H1 (cell line): ENCODE measurements around the gene FHIT.

Source experiments
- CHD1 ChIP-seq: IDR thresholded peaks from 2 replicates; pipeline ENCODE4 v1.6.1; 2012; ENCODE audit warnings: low read depth, low read length, improper control_type of control experiment
- EZH2 ChIP-seq: fragments of 200-600 bp; sonication (generic); IDR thresholded peaks from 2 replicates; pipeline ENCODE4 v1.7.1; 2012; ENCODE audit warnings: low read depth, mild to moderate bottlenecking, moderate library complexity, low read length, inconsistent platforms; ENCODE audit not compliant: severe bottlenecking
- PHF8 ChIP-seq: fragments of 200-600 bp; sonication (generic); conservative IDR thresholded peaks from 2 replicates; pipeline ENCODE4 v1.7.1; 2012; ENCODE audit warnings: low read depth, mild to moderate bottlenecking, inconsistent platforms, low read length, moderate library complexity
- POLR2AphosphoS5 ChIP-seq: IDR thresholded peaks from 2 replicates; pipeline ENCODE4 v1.6.1; 2011; ENCODE audit warnings: low read depth, low read length
- RAD21 ChIP-seq, 2 experiments: IDR thresholded peaks in 1 of 2; conservative IDR thresholded peaks in 1 of 2; 2 replicates each; pipeline ENCODE4 v1.6.1; 2011; ENCODE audit warnings: low read depth in 2 of 2, low read length in 2 of 2, improper control_type of control experiment in 1 of 2, inconsistent platforms in 1 of 2, mild to moderate bottlenecking in 1 of 2, moderate library complexity in 1 of 2
- SP1 ChIP-seq: IDR thresholded peaks from 2 replicates; pipeline ENCODE4 v1.6.1; 2011; ENCODE audit warnings: low read depth, low read length
- SP2 ChIP-seq: IDR thresholded peaks from 2 replicates; pipeline ENCODE4 v1.6.1; 2012; ENCODE audit warnings: mild to moderate bottlenecking, low read length, inconsistent platforms
- TAF1 ChIP-seq: IDR thresholded peaks from 2 replicates; pipeline ENCODE4 v1.6.1; 2011; ENCODE audit warnings: mild to moderate bottlenecking, low read depth, low read length
- TF ChIP-seq, protein P1 (sequence below), 3 experiments: IDR thresholded peaks; 1 replicate in 2 of 3; 2 replicates in 1 of 3; pipeline versions ENCODE4 v1.5.1 to v1.6.1; 2011; ENCODE audit warnings: low read length in 3 of 3, mild to moderate bottlenecking in 3 of 3, inconsistent platforms in 2 of 3, low read depth in 1 of 3, moderate library complexity in 1 of 3; ENCODE audit not compliant: insufficient read depth in 1 of 3; ENCODE audit errors: control extremely low read depth in 1 of 3

DNA sequence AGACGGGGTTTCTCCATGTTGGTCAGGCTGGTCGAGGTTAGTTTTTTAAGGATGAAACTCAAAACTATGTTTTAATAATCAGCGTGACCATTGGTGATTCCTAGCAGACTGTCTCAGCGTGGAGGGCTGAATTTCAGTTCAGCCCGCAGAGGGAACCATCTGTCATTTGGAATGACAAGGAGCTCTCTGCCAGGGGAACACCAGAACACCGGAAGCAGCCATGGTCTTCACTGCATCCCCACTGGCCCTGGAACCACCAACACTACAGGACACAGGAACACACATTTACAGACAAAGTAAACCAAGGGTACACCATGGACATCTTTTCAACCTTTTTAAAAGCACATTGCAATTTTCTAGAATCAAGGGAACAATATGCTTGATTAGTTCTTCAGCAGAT is 424.7 kb downstream of the FHIT start:
- TF ChIP-seq TAF1 (no peak), SP2 (no peak), EZH2 (no peak), SP1 (no peak), CHD1 (no peak), RAD21 (IDR thresholded peaks at IDR 0.05 in 1 of 2, conservative IDR thresholded peaks at IDR 0.05 in 1 of 2; ENCODE audit: low read depth in 2 of 2, low read length in 2 of 2) (no peak), PHF8 (no peak), POLR2AphosphoS5 (no peak)
- TF ChIP-seq, protein P1, sequence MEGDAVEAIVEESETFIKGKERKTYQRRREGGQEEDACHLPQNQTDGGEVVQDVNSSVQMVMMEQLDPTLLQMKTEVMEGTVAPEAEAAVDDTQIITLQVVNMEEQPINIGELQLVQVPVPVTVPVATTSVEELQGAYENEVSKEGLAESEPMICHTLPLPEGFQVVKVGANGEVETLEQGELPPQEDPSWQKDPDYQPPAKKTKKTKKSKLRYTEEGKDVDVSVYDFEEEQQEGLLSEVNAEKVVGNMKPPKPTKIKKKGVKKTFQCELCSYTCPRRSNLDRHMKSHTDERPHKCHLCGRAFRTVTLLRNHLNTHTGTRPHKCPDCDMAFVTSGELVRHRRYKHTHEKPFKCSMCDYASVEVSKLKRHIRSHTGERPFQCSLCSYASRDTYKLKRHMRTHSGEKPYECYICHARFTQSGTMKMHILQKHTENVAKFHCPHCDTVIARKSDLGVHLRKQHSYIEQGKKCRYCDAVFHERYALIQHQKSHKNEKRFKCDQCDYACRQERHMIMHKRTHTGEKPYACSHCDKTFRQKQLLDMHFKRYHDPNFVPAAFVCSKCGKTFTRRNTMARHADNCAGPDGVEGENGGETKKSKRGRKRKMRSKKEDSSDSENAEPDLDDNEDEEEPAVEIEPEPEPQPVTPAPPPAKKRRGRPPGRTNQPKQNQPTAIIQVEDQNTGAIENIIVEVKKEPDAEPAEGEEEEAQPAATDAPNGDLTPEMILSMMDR (IDR thresholded peaks at IDR 0.05; ENCODE audit: control extremely low read depth in 1 of 3, insufficient read depth in 1 of 3, low read depth in 1 of 3, low read length in 3 of 3) = no peak
